Retinal pigment epithelial cell (primary cell): ENCODE measurements around the gene PCGF1.
A peak's percentile ranks its signal among the peaks of the same experiment; 100 is the strongest.
"Not testable (repeated sequence)": the region's sequence is repeated elsewhere in the genome, so short reads cannot be mapped to it uniquely, and the experiment has no call there.

Experiments
- DNase-seq: peaks from one replicate; pipeline ENCODE4 v3.0.0-alpha.2; 2010; ENCODE audit warnings: low read depth
- H3K4me3 ChIP-seq: 2 replicates; pipeline ENCODE4 v1.5.1; 2011; ENCODE audit warnings: mild to moderate bottlenecking, low read length, control low read depth, moderate library complexity
- TF ChIP-seq, protein P1 (sequence below): conservative IDR thresholded peaks from 2 replicates; pipeline ENCODE4 v1.5.1; 2011; ENCODE audit warnings: low read depth, low read length, control low read depth, inconsistent platforms

PCGF1 gene

DNA sequence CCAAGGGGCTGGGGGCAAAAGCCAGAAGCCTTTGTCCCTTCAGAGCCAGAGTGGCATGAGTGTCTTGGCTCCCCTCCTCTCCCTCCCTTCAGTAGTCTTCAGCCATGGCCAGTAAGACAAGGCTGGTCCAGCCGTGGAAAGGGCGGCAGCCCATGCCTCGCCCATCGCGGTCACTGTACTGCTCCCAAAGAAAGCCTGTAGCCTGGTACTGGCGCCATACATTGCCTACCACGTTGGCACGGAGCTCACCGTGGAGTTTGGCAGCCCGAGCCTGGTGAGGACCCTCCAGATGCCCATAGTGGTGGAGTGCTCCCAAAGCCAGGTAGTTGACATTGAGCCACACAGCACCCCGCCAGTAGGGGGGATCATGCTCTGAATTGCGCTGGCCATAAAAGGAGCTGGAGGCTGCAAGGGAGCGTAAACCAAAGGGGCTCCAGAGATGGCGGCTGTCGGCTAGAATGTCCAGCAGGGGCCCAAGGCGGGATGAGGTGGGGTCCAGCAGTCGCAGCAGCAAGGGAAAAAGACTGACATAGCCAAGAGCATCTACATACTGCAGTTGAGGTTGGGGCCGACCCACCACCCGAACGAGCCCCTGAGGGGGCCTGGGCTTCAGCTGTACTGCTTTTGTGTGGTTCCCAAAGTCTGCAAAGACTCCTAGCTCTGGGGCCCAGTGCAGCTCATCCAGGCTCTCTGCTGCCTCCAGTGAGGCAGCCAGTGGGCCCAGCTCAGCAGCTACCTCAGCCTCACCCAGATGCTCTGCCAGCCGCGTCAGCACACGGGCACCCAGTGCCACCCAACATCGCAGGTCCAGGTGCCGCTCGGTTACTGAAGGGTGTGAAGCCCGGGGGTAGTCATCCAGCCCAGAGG lies 46.1 kb downstream of the PCGF1 start:
- TF ChIP-seq, protein P1, sequence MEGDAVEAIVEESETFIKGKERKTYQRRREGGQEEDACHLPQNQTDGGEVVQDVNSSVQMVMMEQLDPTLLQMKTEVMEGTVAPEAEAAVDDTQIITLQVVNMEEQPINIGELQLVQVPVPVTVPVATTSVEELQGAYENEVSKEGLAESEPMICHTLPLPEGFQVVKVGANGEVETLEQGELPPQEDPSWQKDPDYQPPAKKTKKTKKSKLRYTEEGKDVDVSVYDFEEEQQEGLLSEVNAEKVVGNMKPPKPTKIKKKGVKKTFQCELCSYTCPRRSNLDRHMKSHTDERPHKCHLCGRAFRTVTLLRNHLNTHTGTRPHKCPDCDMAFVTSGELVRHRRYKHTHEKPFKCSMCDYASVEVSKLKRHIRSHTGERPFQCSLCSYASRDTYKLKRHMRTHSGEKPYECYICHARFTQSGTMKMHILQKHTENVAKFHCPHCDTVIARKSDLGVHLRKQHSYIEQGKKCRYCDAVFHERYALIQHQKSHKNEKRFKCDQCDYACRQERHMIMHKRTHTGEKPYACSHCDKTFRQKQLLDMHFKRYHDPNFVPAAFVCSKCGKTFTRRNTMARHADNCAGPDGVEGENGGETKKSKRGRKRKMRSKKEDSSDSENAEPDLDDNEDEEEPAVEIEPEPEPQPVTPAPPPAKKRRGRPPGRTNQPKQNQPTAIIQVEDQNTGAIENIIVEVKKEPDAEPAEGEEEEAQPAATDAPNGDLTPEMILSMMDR: peak; percentile 24
- H3K4me3 ChIP-seq: no peak overlapping the region
- no peak for DNase-seq

DNA sequence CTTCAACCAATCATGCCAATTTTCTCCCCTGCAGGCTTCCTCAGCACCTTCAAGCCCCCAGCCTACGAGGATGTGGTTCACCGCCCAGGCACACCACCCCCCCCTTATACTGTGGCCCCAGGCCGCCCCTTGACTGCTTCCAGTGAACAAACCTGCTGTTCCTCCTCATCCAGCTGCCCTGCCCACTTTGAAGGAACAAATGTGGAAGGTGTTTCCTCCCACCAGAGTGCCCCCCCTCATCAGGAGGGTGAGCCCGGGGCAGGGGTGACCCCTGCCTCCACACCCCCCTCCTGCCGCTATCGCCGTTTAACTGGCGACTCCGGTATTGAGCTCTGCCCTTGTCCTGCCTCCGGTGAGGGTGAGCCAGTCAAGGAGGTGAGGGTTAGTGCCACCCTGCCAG lies 47.3 kb downstream of the PCGF1 start:
- H3K4me3 ChIP-seq: not testable (repeated sequence)

DNA sequence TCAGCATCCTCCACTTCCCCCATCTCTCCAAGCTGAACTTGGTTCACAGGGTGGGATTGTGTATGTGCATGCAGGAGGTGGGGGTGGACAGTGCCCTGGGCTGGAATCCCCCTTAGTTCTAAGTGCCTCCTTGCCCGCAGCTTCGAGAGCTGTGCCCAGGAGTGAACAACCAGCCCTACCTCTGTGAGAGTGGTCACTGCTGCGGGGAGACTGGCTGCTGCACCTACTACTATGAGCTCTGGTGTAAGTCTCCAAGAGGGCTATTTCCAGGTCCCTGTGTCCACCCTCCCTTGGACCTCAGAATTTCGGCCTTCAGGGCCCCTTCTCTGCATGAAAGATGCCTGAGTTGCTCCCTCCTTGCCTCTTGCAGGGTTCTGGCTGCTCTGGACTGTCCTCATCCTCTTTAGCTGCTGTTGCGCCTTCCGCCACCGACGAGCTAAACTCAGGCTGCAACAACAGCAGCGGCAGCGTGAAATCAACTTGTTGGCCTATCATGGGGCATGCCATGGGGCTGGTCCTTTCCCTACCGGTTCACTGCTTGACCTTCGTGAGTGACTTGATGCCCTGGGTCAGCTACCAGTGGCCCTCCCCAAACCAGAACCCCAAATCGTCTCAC lies 47.9 kb downstream of the PCGF1 start:
- not testable (repeated sequence) for DNase-seq
- peak overlapping the region; percentile 99 for H3K4me3 ChIP-seq

More for the DNA sequence above, 47.3 kb downstream of the PCGF1 start:
- DNase-seq: not testable (repeated sequence)

DNA sequence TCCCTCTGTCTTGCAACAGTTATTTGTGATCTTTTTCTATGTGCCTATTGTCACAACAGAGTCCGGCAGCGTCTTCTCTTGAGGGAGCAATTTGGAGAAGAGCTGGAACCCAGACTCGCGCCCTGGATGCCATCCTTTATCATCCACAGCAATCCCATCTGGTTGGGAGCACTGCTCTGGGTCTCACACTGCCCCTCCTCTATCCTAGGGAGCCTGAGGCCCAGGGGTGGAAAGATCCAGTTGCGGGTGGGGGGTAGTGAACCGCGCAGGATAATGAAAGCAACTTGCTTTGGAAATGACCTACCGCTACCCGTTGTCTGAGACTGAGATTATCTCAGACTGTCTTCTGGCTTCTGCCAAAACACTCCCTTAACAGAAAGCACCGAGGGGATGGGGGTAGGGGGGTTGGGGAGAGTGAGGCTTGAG lies 48.5 kb downstream of the PCGF1 start:
- TF ChIP-seq, protein P1: no peak
- no peak for DNase-seq
- H3K4me3 ChIP-seq: peak overlapping the region; percentile 99

DNA sequence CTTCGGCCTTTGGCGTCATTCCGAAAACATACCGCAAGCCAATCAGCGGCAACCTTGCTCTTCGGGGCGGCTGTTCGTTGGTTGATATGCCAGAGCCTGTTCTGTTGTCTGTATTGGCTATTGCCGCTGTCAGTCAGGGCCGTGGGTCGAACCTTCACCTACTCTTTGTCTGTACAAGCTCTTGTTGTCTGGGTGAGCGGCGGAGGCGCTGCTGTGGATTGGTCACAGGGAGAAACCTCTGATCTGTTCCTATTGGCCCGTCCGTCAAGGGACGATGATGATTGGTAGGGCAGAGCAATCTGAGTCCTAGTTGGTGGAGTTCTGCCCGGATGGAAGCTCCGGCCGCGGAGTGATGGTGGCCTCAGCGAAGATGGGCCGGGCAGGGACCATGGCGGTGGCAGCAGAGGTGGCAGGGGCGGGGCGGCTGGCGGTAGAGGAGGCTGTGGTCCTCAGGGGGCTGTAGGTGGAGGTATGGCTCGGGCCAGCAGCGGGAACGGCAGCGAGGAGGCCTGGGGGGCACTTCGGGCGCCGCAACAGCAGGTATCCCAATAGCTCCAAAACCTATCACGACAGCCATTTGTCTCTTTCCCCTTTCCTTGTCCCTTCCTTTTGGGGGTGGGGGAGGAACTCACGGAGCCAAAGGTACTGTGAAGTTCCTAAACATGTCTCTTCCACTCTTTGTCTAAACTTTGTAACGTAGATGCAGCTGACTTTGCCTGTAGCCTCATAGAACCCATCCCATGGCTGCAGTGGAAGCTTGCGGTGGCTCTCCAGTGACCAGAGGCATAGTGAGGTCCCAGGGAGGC lies 49.2 kb downstream of the PCGF1 start, which contains the start of gene WBP1:
TSS of gene WBP1 (plus strand) at position 307 of the 806 bp plus-strand sequence. CDS start at position 472, 165 bp downstream.
- peak within 1 kb of the TSS; percentile 99 for H3K4me3 ChIP-seq
- TF ChIP-seq, protein P1: no peak
- peak; percentile 100 for DNase-seq

DNA sequence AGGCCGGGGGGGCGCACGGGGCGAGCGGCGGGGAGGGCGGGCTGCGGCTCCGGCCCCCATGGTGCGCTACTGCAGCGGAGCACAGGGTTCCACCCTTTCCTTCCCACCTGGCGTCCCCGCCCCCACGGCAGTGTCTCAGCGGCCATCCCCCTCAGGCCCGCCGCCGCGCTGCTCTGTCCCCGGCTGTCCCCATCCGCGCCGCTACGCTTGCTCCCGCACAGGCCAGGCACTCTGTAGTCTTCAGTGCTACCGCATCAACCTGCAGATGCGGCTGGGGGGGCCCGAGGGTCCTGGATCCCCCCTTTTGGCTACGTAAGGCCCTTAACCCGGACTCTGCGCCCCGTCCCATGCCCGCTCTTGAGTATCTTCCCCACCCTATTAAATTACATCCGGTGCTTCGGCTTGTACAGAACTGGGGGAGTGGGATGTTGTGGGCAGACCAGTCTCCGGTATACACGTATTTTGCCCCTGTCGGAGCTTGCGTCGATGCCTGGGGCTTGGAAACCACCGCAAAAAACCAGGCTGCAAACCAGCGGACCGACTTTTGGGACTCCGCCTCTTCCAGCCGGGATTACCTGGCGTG lies 49.9 kb downstream of the PCGF1 start:
- TF ChIP-seq, protein P1: no peak
- peak overlapping the region; percentile 77 for H3K4me3 ChIP-seq
- DNase-seq: no peak

DNA sequence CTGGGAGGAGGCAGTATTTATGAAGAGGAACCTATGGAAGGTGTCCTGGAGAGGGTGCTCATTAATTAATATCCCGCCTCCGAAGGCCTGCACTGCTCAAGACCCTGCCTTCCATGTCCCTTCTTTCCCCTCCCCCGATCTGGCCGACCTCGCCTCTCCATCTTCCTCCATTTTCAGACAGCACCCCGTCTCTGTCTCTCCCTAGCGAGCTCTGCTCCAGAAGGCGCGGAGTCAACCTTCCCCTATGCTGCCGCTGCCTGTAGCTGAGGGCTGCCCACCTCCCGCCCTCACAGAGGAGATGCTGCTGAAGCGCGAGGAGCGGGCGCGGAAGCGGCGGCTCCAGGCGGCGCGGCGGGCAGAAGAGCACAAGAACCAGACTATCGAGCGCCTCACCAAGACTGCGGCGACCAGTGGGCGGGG lies 50.4 kb downstream of the PCGF1 start:
- TF ChIP-seq, protein P1: no peak
- DNase-seq: no peak

More for the DNA sequence above, 50.4 kb downstream of the PCGF1 start:
- H3K4me3 ChIP-seq: peak overlapping the region; percentile 77
